NCI-H1048 (cell line): ENCODE data around the gene SYT14.
"Not testable (repeated sequence)": the region's sequence is repeated elsewhere in the genome, so short reads cannot be mapped to it uniquely, and the experiment has no call there.

Experiments used
- DNase-seq: peaks from one replicate; lab custom pipeline; 2025; lab: John Stamatoyannopoulos, UW

SYT14 gene

DNA sequence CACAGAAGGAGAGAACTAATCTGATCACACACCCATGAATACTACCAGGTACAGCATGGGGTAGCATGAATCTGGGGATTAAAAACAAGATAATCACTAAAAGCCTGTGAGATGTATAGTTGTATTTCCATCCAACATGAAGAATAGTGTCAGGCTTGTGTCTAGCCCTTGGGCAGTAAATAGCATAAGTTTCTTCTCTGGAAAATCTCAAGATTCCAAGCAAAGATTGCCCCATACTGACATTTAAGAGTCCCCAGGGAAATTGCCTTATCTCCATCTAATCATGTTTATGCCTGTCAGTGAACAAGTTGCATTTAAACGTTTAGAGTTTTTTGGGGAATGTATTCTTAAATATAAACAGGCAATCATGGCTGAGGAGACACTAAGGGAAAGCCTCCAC is 185.4 kb downstream of the SYT14 start:
- DNase-seq, result no peak

DNA sequence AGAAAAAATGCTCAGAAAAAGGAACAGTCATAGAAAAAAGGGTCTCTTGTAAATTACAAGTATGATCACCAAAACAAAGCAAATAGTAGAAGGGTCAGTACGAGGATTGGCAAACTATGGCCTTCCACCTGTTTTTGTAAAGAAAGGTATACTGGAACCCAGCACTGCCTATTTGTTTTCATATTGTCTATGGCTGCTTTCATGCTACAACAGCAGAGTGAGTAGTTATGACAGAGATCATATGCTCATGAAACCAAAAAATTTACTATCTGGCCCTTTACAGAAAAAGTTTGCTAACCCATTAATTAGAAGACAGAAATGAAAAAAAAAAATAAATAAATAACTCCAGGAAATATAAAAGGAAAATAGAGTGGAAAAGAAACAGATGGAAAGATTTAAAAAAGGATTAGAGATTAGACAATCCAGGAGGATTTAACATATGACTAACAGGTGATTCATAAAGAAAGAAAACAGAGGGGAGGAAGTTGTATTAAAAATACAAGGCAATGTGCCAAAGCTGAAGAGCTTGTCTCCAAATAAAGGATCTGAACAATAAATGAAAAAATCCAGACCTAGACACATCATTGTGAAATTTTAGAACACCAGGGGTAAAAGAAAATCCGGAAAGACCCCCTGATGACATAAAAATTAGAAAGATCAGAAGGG is 186.0 kb downstream of the SYT14 start:
- no peak for DNase-seq

DNA sequence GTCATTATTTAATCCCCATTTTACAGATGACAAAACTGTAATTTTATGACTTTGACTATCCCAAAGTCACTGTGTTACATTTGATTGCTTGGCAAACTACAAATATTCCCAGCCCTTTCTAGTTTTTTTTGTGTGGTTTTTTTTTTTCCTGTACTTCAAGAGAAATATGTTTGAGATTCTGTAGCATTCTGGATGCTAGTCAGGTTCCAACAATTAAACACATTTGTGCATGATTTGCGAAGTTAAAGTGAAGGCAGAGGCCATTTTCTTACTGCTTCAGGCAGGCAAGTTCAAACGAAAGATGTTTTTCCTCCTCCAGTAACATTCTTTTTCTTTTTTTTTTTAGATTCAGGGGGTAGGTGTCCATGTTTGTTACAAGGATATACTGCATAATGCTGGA is 186.7 kb downstream of the SYT14 start:
- no peak for DNase-seq

GRCh38 chr1:210125143-210125542 is 187.1 kb downstream of the SYT14 start:
- no peak for DNase-seq

- no peak for DNase-seq
These were observed 191.1 kb downstream of the SYT14 start for GRCh38 chr1:210129092-210129491.

DNA sequence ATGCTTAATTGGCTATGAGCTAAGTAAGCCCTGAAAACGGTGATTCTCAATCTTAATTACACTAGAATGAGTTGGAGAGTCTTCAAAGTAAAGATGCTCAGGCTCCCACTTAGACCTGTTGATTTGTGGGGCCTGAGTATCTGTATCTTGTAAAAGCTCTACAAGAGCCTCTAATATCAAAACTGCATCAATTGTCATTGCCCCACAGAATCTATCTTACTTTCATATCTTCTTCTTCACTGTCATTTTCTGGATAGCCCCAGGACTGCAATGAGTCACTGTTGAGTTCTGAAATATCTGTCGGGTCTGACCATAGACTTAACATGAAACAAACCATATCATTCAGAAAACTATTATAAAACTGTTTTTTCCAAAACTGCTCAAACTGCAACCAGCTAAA is 191.7 kb downstream of the SYT14 start:
- no peak for DNase-seq

DNA sequence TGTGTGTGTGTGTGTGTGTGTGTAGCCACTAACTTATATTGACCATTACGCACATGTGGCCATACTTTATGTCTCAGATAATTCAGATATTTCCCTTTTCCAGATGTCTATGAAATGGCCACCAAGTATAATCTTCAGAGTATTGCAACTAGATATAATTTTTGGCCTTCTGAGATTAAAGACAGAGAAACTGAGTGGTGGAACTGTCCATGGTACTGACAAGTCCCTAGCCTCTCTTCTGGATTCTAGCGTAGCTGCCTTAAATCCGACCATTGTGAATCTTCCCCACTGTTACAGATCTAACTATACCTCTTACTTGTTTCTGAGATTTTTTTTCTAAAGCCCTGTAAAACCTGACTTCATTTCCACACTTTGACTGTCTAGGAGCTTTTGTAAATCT is 194.6 kb downstream of the SYT14 start:
- no peak for DNase-seq

DNA sequence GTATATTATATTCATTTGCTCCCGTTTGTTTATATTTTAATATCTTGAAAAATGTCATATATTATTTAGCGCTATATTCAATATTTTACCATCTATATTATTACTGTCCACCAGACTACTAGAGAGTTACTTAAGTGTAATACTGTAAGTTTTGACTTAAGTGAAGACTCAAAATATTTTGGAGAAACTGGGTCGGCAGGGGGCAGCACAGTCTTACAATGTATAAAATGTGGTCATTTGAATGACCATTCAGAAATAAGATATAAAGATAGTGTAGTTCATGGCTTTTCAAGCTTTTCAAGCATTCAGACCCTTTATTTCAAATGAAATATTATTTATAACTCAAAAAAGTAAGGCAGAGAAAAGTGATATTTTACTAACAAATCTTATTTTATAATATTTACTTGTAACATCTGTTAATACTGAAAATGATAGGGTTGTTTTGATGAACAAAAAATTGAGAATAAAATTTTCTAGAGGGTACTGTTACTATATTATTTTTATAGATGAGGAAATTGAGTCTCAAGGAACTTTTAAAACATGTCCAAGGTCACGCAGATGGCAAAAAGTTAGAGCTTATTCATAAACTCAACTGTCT is 205.5 kb downstream of the SYT14 start:
- DNase-seq, result peak; percentile 45

GRCh38 chr1:210144736-210145135 is 206.7 kb downstream of the SYT14 start:
- no peak for DNase-seq

- DNase-seq, result no peak
These were observed 213.1 kb downstream of the SYT14 start for GRCh38 chr1:210151052-210151672.

DNA sequence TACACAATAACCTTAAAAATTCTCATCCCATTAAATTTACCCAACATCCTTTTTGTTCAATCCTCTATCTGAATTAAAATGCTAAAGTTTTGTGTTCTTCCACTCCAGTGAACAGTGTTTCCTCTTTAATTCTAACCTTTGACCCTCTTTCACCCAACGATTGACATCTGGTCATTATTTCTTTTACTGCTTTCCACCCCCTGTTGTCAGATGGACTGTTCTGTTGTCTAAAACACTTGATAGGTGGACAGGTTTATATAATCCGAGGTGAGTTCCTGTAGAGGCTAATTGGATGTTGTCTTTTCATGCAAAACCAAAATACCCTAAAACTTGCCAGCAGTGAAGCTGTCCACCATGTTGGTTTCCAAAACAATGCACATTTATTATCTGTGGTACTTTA is 221.2 kb downstream of the SYT14 start:
- DNase-seq, result no peak

DNA sequence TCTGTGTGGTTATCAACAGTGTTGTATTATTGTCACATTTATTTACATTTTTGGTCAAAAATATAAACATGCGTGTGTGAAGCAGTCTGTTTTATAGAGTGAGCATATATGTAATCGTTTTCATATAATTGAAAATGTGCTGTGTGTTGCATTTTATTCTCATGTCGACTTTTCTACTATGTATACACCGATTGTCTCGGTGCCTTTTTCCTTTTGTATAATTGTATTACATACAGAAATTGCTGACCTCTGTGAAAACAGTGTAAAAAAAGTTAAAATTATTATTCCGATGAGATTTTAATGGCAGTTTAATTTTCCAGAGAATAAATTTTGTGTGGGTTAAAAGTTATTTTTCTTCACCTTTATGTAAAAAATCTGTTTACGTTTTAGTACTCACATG is 232.2 kb downstream of the SYT14 start:
- DNase-seq, result no peak

GRCh38 chr1:210174133-210174532 is 236.1 kb downstream of the SYT14 start:
- no peak for DNase-seq

GRCh38 chr1:210185063-210185462 is 247.0 kb downstream of the SYT14 start:
- DNase-seq, result no peak

DNA sequence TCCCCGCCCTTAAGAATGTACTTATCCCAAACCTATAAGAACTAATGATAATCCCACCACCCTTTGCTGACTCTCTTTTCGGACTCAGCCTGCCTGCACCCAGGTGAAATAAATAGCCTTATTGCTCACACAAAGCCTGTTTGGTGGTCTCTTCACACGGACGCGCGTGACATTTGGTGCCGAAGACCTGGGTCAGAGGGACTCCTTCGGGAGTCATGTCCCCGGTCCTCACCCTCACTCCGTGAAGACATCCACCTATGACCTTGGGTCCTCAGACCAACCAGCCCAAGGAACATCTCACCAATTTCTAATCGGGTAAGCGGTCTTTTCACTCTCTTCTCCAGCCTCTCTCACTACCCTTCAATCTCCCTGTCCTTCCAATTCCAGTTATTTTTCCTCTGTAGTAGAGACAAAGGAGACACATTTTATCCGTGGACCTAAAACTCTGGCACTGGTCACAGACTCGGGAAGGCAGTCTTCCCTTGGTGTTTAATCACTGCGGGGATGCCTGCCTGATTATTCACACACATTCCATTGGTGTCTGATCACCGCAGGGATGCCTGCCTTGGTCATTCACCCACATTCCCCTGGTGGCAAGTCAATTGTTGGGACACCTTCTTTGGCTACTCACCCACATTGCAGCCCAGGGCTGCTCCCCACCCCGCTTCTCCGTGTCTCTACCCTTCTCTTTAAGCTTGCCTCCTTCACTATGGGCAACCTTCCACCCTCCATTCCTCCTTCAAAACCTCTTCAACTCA is 250.0 kb downstream of the SYT14 start:
- not testable (repeated sequence) for DNase-seq

- no peak for DNase-seq
These were observed 251.4 kb downstream of the SYT14 start for GRCh38 chr1:210189426-210189825.

DNA sequence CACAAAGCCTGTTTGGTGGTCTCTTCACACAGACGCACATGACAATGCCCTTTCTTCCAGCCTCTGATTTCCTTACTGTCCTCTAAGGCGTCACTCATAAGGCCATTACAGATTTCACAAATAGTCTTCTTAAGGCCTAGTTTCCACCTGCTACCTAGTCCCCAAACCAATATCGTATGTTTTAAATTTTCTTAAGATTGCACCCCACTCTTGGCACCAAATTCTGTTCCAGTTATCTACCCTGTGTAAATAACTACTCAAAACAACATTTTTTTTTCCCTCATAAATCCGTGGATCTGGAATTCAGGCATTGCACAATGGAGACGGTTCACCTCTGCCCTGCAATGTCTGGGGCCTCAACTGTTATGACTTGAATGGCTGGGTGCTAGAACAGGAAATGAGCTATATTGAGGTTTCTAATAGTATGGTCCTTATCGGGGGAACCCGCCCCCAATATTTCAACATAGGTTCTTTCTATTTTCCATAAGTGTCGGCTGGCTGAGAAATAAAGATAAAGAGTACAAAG is 257.7 kb downstream of the SYT14 start:
- DNase-seq, result no peak

GRCh38 chr1:210196266-210196665 is 258.2 kb downstream of the SYT14 start:
- DNase-seq, result not testable (repeated sequence)

DNA sequence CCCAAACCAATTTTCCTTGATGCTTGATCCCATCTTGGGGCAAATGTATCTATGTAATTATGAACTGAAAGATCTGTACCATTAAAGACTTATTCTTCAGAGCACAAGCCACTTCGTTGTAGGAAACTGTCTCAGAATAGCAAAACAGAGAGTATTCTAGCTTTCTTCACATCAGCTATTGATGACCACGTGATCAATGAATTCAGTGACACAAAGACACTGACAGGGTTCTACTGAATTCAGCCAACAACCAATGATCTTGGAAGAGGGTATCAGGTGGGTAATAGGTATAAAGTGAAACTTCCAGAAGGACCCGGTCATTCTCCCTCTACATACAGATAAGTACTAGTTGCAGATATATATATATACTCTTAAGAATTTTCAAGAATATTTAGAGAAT is 260.8 kb downstream of the SYT14 start:
- no peak for DNase-seq

DNA sequence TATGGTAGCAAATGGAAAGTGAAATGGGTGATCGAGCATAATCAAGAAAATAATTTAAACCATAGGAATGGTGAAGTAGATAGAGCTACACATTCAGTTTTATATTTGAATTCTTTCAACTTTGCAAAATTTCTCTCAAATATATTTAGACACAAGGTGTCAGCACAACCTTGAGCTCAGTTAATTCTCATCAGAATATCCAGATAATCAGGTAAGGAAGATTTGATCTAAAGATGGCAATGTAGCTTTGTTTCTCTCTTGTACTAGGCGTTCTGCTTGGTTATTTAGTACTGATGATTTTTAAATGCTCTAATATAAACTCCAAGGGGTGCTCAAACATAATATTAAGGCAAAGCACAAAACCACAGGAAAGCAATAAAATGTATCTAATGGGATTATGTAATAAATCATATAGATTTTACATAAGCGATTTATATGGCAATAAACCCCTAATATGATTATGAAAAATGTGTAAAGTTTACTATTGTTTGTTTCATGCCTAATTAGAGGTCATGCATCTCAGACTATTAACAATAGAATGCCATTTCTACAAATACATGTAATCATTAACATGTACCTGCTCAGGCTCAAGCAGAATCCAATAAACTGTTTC is 262.2 kb downstream of the SYT14 start:
- DNase-seq, result no peak

- no peak for DNase-seq
These were observed 263.7 kb downstream of the SYT14 start for GRCh38 chr1:210201681-210202080.
